ENCODE measurements around the gene MEIKIN.

MEIKIN gene

DNA sequence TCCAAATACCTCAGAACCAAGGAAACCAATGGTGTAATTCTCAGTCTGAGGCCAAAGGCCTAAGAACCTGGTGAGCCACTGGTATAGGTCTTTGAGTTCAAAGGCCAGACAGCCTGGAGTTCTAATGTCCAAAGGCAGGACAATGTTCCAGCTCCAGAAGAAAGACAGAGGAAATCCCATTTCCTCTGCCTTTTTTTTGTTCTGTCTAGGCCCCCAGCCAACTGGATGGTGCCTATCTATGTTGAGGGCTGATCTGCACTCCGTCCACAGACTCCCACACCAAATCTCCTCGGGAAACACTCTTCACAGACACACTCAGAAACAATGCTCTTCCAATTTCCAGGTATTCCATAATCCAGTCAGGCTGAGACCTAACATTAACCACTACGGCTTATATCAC is 178.8 kb downstream of the MEIKIN start:
- Mint-ChIP-seq H3K27me3 (no peaks in the 10 kb centered on the region), H3K36me3 (ENCODE audit: low read depth) (peaks cover 21% of the 10 kb centered on the region), H3K27ac (no peak overlapping the region), H3K4me3 (no peak overlapping the region), H3K4me1 (ENCODE audit: low read depth) (peaks cover 18% of the 10 kb centered on the region), H3K9me3 (peaks cover 14% of the 10 kb centered on the region)

DNA sequence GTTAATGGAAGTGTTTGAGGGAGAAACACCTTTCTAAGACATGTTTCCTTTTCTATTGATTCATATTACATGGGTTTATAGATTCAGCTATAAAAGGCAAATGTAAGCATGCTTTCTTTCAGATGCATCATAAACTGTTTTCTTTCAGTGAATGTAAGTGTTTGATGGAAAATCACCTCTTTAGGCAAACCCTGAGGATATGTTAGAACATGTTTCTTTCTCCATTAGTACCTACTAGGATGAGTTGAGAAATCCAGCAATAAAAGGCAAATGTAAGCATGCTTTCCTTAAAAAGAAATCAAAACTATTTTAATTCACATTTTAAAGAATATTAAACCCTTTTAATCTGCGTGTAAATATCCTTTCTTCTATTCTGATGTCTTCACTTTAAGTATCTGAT is 180.2 kb downstream of the MEIKIN start:
- Mint-ChIP-seq H3K27ac (no peak overlapping the region), H3K9me3 (peaks cover 14% of the 10 kb centered on the region), H3K4me1 (ENCODE audit: low read depth) (peaks cover 22% of the 10 kb centered on the region)

DNA sequence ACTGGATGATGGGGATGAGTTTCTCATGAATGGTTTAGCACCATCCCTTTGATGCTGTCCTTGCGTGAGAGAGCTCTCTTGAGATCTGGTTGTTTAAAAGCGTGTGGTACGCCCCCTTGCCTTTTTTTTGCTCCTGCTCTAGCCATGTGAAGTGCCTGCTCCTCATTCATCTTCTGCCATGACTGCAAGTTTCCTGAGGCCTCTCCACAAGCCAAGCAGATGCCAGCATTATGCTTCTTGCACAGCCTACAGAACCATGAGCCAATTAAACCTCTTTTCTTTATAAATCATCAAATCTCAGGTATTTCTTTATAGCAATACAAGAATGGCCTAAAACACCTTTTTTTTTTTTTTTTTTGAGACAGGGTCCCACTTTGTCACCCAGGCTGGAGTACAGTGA is 181.5 kb downstream of the MEIKIN start:
- no peak overlapping the region for H3K4me3 Mint-ChIP-seq
- H3K27me3 Mint-ChIP-seq = no peaks in the 10 kb centered on the region
- peaks cover 21% of the 10 kb centered on the region for H3K36me3 Mint-ChIP-seq (ENCODE audit: low read depth)
- peaks cover 28% of the 10 kb centered on the region for H3K4me1 Mint-ChIP-seq (ENCODE audit: low read depth)
- H3K9me3 Mint-ChIP-seq = peaks cover 14% of the 10 kb centered on the region
- H3K27ac Mint-ChIP-seq = no peak overlapping the region

More for the DNA sequence above, 180.2 kb downstream of the MEIKIN start:
- Mint-ChIP-seq H3K36me3 (ENCODE audit: low read depth) (peaks cover 21% of the 10 kb centered on the region), H3K27me3 (no peaks in the 10 kb centered on the region), H3K4me3 (no peak overlapping the region)

DNA sequence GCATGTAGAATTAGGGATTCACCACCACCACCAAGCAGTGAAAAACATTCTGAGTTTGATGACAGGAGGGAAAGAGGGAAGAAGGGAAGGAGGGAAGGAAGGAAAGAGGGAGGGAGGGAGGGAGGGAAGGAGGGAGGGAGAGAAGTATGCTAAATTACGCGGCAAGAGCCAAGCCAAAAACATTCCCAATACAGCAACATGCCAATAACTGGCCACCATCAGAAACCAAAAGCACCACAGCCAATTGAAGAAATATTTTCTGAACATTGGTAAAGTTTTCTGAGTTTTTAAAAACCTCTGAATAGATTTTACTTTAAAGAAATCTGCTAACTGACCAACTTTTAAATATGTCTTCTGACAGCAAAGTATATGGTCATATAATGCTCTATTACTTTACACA is 184.7 kb downstream of the MEIKIN start:
- Mint-ChIP-seq H3K27me3 (no peaks in the 10 kb centered on the region), H3K27ac (no peak overlapping the region), H3K4me1 (ENCODE audit: low read depth) (peaks cover 33% of the 10 kb centered on the region), H3K4me3 (no peak overlapping the region), H3K9me3 (peaks cover 14% of the 10 kb centered on the region), H3K36me3 (ENCODE audit: low read depth) (peaks cover 17% of the 10 kb centered on the region)

DNA sequence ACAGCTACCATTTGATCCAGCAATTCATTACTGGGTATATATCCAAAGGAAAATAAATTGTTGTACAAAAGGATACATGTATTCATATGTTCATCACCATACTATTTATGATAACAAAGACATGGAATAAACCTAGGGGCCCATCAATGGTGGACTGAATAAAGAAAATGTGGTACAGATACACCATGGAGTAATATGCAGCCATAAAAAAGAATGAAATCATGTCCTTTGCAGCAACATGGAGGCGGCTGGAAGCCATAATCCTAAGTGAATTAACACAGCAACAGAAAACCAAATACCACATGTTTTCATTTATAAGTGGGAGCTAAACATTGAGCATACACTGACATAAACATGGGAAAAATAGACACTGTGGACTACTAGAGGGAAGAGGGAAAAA is 185.8 kb downstream of the MEIKIN start:
- Mint-ChIP-seq H3K27me3 (no peaks in the 10 kb centered on the region), H3K36me3 (ENCODE audit: low read depth) (peaks cover 11% of the 10 kb centered on the region), H3K4me3 (no peak overlapping the region), H3K4me1 (ENCODE audit: low read depth) (peaks cover 35% of the 10 kb centered on the region), H3K9me3 (peaks cover 14% of the 10 kb centered on the region), H3K27ac (no peak overlapping the region)

DNA sequence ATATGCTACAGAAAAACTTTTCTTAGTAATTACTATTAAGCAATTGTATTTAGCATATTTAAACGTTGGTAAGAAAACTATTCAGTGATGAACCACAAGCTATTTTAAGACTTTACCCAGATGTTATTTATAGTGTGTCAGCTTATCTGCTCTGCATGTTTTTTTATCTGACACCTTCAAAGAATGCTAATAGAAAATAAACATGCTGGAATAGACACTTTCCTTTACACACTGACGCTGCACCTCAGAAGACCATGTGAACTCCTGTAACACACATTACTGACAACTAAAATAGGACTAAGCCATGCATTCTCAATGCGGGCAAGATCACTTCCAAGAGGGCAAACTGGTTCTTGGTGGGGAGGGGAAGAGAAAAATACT is 187.0 kb downstream of the MEIKIN start:
- Mint-ChIP-seq H3K27ac (no peak overlapping the region), H3K4me1 (ENCODE audit: low read depth) (peaks cover 37% of the 10 kb centered on the region), H3K4me3 (no peak overlapping the region), H3K9me3 (peaks cover 8% of the 10 kb centered on the region), H3K27me3 (no peaks in the 10 kb centered on the region), H3K36me3 (ENCODE audit: low read depth) (peaks cover 5% of the 10 kb centered on the region)

DNA sequence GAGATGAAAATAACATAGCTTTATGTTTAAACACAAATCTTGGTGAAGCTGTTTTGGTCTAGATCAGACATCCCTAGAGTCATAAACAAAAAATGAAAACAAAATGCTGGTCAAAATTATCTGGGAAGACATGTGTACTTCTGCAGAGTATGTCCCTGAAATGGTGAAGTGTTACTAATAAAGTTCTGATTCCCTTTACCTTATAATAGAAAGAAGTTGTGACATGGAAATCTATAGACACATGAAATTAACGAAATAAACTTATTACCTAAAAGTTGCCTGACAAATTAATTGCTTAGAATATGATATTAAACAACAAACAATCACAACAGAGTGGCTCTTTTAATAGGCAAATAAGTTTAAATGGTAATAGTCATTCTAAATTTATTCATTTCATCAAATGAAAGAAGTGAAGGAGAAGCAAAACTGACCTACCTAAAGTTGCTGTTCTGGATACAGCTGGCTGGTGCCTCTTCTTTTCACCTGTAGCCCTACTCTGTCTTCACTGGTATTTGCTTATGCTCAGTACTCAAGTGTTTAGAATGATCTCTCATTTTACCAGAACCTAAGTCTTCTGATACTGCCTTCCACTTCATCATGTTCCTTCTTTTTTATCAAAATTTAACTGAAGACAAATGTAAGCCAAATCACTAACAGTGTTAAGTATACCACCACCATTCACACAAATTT is 187.5 kb downstream of the MEIKIN start:
- H3K36me3 Mint-ChIP-seq (ENCODE audit: low read depth) = peaks cover 5% of the 10 kb centered on the region
- H3K27me3 Mint-ChIP-seq = no peaks in the 10 kb centered on the region
- H3K4me3 Mint-ChIP-seq = no peak overlapping the region
- H3K27ac Mint-ChIP-seq = no peak overlapping the region
- peaks cover 41% of the 10 kb centered on the region for H3K4me1 Mint-ChIP-seq (ENCODE audit: low read depth)
- peaks cover 5% of the 10 kb centered on the region for H3K9me3 Mint-ChIP-seq
